ENCODE results near the gene UBAC1.

DNA sequence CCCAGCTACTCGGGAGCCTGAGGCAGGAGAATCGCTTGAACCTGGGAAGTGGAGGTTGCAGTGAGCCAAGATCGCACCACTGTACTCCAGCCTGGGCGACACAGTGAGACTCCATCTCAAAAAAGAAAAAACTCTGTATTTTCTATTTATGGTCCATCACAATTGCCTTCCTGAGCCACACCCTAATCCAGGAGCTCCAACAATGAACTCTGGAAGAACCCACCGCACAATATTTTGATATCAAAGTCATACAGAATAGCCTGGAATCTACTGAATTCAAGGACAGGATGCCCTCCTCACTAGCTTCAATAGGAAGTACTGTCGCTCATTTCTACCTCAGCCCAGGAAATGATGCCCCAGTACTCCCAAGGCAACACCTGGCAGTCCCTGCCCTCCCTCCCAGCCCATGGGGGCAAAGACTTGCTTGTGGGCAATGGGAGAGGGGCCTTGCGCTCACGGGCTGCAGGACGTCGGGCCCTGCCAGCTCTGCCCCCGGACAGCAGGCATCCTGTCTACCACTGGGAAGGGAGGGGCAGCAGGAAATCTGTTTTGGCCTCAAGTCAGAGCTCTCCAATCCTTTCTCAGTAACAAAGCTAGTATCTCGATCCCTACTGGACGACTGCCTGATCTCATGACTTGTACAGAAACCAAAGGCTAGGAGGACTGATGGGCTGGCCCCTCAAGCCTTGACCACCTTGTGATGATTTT is 19.7 kb downstream of the UBAC1 start:
- TF ChIP-seq, protein P1, sequence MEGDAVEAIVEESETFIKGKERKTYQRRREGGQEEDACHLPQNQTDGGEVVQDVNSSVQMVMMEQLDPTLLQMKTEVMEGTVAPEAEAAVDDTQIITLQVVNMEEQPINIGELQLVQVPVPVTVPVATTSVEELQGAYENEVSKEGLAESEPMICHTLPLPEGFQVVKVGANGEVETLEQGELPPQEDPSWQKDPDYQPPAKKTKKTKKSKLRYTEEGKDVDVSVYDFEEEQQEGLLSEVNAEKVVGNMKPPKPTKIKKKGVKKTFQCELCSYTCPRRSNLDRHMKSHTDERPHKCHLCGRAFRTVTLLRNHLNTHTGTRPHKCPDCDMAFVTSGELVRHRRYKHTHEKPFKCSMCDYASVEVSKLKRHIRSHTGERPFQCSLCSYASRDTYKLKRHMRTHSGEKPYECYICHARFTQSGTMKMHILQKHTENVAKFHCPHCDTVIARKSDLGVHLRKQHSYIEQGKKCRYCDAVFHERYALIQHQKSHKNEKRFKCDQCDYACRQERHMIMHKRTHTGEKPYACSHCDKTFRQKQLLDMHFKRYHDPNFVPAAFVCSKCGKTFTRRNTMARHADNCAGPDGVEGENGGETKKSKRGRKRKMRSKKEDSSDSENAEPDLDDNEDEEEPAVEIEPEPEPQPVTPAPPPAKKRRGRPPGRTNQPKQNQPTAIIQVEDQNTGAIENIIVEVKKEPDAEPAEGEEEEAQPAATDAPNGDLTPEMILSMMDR (IDR thresholded peaks at IDR 0.05) = no peak
- no peak for TF ChIP-seq POLR2A (IDR thresholded peaks at IDR 0.05)
